AG09309 (cell line): ENCODE data around the gene WDR20.

Experiments
- DNase-seq: peaks from one replicate; pipeline ENCODE4 v3.0.0-alpha.2; 2010; ENCODE audit warnings: low read depth
- H3K4me3 ChIP-seq: 2 replicates; pipeline ENCODE4 v1.5.1; 2011; ENCODE audit warnings: mild to moderate bottlenecking, low read depth, low read length, moderate library complexity; ENCODE audit not compliant: control insufficient read depth
- TF ChIP-seq, protein P1 (sequence below): IDR thresholded peaks from 2 replicates; pipeline ENCODE4 v1.5.1; 2011; ENCODE audit warnings: mild to moderate bottlenecking, low read depth, low read length, inconsistent platforms; ENCODE audit not compliant: insufficient read depth, control insufficient read depth; ENCODE audit errors: missing control alignments

The WDR20 gene

DNA sequence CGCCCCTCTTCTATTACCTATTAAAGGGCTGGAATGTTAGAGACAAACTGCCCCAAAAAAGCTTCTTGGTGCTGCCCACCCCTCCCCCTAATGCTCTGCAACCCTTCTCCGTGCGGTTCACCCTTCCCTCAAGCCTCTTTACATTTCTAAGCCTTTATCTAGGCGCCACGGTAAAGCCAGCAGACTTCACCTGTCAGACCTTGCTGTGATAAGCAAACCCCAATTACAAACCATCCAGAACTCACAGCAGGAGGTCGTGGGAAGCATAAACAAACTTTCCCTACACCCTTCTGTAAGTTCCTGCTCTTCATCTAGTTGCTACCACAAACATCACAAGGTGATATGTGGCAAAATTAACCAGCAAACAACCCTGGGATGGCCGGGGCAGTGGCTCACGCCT is 108.4 kb downstream of the WDR20 start:
- TF ChIP-seq, protein P1, sequence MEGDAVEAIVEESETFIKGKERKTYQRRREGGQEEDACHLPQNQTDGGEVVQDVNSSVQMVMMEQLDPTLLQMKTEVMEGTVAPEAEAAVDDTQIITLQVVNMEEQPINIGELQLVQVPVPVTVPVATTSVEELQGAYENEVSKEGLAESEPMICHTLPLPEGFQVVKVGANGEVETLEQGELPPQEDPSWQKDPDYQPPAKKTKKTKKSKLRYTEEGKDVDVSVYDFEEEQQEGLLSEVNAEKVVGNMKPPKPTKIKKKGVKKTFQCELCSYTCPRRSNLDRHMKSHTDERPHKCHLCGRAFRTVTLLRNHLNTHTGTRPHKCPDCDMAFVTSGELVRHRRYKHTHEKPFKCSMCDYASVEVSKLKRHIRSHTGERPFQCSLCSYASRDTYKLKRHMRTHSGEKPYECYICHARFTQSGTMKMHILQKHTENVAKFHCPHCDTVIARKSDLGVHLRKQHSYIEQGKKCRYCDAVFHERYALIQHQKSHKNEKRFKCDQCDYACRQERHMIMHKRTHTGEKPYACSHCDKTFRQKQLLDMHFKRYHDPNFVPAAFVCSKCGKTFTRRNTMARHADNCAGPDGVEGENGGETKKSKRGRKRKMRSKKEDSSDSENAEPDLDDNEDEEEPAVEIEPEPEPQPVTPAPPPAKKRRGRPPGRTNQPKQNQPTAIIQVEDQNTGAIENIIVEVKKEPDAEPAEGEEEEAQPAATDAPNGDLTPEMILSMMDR: no peak
- DNase-seq: no peak
- H3K4me3 ChIP-seq: no peak overlapping the region

DNA sequence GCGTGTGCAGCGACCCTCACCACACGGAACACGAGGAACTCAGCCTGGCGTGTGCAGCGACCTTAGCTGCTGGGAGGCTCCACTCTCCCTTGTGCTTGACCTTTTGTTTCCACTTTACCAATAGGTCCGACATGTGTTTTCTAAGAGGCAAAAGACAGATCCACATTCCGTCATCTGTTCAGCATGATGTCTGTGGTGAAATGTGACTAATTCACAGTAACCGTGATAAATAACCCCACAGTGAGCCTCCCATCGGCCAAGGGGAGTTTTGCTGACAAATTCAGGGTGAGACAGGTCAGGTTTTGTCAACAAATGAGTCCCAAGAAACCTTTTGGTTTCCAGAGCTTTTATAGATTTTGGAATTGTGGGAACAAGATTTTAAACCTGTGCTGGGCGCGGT is 109.3 kb downstream of the WDR20 start:
- DNase-seq: no peak
- TF ChIP-seq, protein P1: no peak
- no peak overlapping the region for H3K4me3 ChIP-seq

DNA sequence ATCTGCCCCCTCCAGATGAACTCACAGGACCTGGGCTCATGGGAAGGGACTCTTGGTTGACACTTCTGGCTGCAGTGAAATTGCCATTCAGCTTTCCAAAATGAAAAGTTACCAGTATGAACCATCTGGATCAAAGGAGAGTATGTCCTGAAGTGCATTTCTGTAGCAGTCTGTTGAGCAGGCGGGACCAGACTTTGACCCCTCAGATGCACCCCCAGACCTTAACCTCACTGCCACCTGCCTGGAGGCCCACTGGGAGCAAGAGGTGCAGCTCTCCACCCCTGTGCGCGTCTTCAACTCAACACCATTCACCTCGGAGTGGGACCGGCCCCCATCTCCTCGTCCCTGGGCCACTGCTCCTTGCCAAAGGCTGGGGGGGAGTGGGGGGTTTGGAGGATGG is 110.3 kb downstream of the WDR20 start:
- TF ChIP-seq, protein P1: no peak
- H3K4me3 ChIP-seq: no peak overlapping the region

DNA sequence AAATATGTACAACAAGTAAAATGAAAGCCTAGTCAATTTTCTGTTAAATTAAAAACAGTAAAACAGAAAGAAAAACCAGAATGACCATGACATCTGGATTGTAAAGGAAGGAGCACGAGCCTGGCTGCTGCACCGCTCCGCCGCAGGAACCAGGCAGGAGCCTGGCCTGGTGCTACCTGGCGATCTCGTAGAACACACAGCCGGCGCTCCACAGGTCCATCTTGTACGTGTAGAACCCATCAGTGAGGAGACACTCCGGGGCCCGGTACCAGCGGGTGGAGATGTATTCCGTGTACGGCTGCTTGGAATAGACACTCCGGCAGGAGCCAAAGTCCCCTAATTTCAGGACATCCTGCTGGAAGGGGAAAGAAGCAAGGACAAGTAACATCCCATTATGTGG is 110.9 kb downstream of the WDR20 start:
- no peak overlapping the region for H3K4me3 ChIP-seq
- TF ChIP-seq, protein P1: no peak
- DNase-seq: no peak

More for the DNA sequence above, 110.3 kb downstream of the WDR20 start:
- no peak for DNase-seq

DNA sequence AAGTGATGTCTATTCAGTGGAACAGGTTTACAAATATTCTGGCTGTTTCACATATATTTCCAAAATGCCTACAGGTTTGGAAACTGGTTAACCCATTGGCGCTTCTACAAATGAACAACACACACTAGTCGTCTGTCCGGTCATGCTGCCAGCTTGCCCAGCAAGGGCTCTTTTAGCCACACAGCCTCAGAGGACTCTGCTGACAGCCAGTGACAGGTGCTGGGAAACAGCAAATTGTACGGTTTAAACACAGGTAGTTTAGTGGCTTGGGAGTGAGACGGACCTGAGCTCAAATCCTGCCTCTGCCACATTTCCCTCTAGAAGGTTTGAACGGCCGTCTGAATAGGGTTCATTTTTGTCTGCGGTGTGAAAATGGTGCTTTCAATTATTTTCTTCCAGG is 111.5 kb downstream of the WDR20 start:
- no peak overlapping the region for H3K4me3 ChIP-seq
- DNase-seq: no peak
- TF ChIP-seq, protein P1: no peak

DNA sequence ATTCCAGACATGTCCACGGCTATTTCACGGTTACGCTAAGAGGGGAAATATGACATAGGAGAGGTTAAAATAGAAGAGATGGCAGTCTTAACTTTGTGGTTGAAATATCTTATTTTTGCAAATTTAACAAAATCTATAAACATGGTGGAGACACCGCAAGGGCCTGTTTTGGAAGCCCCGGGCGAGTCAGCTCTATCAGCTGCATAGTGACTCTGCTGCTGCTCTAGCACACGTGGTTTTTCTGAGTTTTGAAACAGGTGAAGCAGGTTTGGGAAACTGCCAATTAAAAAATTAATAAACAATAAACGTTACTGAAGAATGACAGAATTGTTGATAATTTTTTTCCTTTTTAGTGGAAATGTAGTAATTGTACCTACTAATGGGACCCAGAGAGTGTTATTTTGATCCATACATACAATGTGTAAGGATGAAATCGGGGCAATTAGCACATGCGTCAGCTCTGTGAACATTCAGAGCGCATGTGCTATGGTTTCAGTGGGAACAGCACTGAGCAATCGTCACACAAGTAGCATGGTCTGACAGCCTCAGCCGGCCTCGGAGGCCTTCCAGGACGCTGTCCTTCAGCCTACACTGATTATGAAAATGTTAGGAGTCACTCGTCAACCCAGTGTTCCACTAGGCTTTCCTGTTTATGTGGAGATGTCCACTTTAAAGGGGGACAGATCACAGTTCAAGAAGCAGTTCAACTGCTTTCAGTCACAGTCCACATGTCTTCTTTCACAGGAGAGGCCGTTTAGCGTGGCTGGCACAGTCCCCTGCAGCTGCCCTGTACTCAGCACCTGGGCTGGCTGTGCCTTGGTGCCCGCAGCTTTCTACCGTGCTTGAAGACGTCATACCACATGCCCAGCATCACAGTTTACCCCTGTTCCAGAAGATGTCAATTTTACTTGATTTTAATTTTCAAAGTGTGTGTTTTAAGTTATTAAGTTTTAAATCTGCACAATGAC is 113.4 kb downstream of the WDR20 start:
- DNase-seq: no peak
- TF ChIP-seq, protein P1: no peak
- no peak overlapping the region for H3K4me3 ChIP-seq
